ENCODE measurements around the gene TUBGCP2.

- TF ChIP-seq CTCF (IDR thresholded peaks at IDR 0.05) (no peak), POLR2A (IDR thresholded peaks at IDR 0.05) (no peak), POLR2AphosphoS5 (IDR thresholded peaks at IDR 0.05) (no peak)
Measured at GRCh38 chr10:133278577-133279265, 30.0 kb downstream of the TUBGCP2 start.

Measured in suprapubic skin (tissue), 4 donors.